A549 treated with CpdA at 1 μM for 4 hours (cell line): ENCODE results near the gene CRISP3. TPM values are rescaled to one million over a fixed set of nuclear protein-coding genes. Genes with fewer than 3 reads are reported as not detected.

Experiments
- total RNA-seq: library from RNA; stranded (reverse); fragments of 200-300 nt; extraction: Qiagen RNA extraction; gene quantifications from 5 replicates; pipeline ENCODE4 v1.2.3, GENCODE V29; 2022; ENCODE audit warnings: low read depth

CRISP3 gene, protein sequence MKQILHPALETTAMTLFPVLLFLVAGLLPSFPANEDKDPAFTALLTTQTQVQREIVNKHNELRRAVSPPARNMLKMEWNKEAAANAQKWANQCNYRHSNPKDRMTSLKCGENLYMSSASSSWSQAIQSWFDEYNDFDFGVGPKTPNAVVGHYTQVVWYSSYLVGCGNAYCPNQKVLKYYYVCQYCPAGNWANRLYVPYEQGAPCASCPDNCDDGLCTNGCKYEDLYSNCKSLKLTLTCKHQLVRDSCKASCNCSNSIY
- total RNA-seq: not detected in 5 replicates

GRCh38 chr6:49744259-49744658 lies at the start of gene CRISP3:
TSS of gene CRISP3 (minus strand) at chr6:49744388. CDS start at chr6:49744367, 21 bp downstream.

DNA sequence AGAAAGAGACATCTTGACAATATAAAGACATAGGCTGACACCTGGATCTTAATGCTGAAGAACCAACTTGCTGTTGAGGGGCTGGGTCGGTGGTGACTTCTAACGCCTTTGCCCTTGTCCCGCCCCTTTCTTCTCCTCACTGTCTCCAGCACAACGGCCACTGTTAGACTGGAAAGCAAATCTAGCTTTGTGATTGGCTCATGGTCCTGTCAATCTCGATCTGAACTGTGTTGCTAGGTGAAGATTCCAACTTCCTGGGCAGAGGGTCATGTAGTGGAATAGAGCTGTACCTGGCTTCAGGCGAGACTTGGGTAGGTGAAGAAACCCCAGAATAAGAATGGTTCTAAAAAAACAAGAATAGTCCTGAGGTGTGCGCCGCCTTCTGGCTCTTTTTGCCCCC lies 43.0 kb upstream of the CRISP3 start, which contains the start of gene PGK2:
PGK2 (minus strand) TSS at position 110 of the 400 bp plus-strand sequence; CDS start at position 12, 98 bp downstream.

DNA sequence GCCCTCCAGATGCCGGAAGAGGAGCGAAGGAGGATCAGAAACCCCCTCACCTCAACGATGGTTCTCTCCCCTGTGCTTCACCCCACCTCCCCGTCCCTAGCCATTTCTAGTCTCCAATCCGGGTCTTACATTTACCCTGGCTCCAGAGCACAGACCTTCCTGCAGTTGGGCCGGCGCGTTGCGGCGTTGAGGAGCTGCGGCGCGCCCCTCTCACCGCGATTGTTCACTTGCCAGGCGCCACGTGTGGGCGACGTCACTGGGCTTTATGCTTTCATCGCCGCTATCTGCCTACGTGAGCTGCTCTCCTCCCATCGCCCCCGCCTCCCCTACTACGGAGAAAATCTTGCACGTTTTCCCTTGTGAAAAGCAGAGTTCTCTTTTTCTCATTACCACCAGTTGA lies 30.8 kb downstream of the CRISP3 start, which contains the start of gene CRISP2:
CRISP2 (minus strand) TSS at position 198 of the 400 bp plus-strand sequence. CDS start 4,347 bp downstream, outside the sequence.

Other genes with a start within 250 kb of the CRISP3 start
- not detected in 5 replicates for gene GLYATL3, start 244.5 kb downstream of the CRISP3 start, total RNA-seq
- gene C6orf141, start 193.7 kb downstream of the CRISP3 start, total RNA-seq: 23.6 to 30.5 TPM (median 25.8 TPM) in 5 replicates
- gene RHAG, start 107.5 kb downstream of the CRISP3 start, total RNA-seq: 0.03 to 0.07 TPM in 2 of 5 replicates, not detected in the others
- gene CRISP2, start 30.8 kb downstream of the CRISP3 start, total RNA-seq: not detected in 5 replicates
- not detected in 5 replicates for gene PGK2, start 42.9 kb upstream of the CRISP3 start, total RNA-seq
- gene CRISP1, start 122.1 kb upstream of the CRISP3 start, total RNA-seq: not detected in 5 replicates
- not detected in 5 replicates for gene DEFB114, start 219.8 kb upstream of the CRISP3 start, total RNA-seq
- not detected in 5 replicates for gene DEFB113, start 225.2 kb upstream of the CRISP3 start, total RNA-seq